ENCODE results near the gene GRID2. TPM values are rescaled to one million over a fixed set of nuclear protein-coding genes. Genes with fewer than 3 reads are reported as not detected.

Gene GRID2
- total RNA-seq, 1 experiment from 2014 or later = not detected

DNA sequence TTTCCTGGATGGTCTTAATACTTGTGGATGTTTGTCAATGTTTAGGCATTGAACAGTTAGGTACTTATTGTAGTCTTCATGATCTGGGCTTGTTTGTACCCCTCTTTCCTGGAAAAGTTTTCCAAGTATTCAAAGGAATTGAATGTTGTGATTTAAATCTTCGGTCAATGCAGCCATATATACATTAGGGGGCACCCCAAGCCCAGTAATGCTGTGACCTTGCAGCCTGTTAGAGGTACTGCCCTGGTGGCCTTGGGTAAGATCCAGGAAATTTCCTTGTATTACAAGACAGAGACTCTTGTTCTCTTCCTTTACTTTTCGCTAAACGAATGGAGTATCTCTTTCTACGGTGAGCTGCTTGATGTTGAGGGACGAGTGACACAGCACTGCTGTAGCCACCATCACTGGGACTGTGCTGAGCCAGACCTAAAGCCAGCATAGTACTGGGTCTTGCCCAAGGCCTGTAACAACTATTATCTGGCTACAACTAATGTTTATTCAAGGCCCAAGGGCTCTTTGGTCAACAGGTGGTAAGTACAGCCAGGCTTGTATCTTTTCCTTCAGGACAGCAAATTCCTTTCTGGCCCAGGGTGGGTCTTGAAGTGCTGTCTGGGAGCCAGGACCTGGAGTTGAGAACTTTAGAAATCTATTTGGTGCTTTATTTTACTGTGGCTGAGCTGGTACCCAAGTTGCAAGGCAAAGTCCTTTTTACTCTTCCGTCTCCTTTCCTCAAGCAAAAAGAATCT lies 1406.5 kb downstream of the GRID2 start:
- TF ChIP-seq, protein P1, sequence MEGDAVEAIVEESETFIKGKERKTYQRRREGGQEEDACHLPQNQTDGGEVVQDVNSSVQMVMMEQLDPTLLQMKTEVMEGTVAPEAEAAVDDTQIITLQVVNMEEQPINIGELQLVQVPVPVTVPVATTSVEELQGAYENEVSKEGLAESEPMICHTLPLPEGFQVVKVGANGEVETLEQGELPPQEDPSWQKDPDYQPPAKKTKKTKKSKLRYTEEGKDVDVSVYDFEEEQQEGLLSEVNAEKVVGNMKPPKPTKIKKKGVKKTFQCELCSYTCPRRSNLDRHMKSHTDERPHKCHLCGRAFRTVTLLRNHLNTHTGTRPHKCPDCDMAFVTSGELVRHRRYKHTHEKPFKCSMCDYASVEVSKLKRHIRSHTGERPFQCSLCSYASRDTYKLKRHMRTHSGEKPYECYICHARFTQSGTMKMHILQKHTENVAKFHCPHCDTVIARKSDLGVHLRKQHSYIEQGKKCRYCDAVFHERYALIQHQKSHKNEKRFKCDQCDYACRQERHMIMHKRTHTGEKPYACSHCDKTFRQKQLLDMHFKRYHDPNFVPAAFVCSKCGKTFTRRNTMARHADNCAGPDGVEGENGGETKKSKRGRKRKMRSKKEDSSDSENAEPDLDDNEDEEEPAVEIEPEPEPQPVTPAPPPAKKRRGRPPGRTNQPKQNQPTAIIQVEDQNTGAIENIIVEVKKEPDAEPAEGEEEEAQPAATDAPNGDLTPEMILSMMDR (IDR thresholded peaks at IDR 0.05; ENCODE audit: insufficient read depth in 1 of 2, low read depth in 1 of 2, low read length in 1 of 2, severe bottlenecking in 1 of 2, unreplicated experiment in 1 of 2) = peak; percentile 16 to 46
- no peaks in the 10 kb centered on the region for H3K4me1 ChIP-seq
- H3K9me3 ChIP-seq = no peaks in the 10 kb centered on the region
- Mint-ChIP-seq H3K4me1 (ENCODE audit: low read depth, unreplicated experiment) (no peaks in the 10 kb centered on the region), H3K4me3 (ENCODE audit: unreplicated experiment) (no peak overlapping the region), H3K27ac (ENCODE audit: unreplicated experiment) (no peak overlapping the region), H3K36me3 (ENCODE audit: insufficient read depth, unreplicated experiment) (no peaks in the 10 kb centered on the region), H3K9me3 (ENCODE audit: unreplicated experiment) (no peaks in the 10 kb centered on the region), H3K27me3 (ENCODE audit: insufficient read depth, unreplicated experiment) (peaks cover 7% of the 10 kb centered on the region)
- intact Hi-C loops (cut with micrococcal nuclease; ENCODE audit: unreplicated experiment) = loop anchor here (1.0 kb wide), 2 partner anchors 54 to 78 kb away; no protein-coding TSS in a partner anchor
- ChIA-PET POLR2A (no interaction called here), CTCF (no interaction called here)
- no peaks in the 10 kb centered on the region for H3K27me3 ChIP-seq (replicated peaks; ENCODE audit: control insufficient read depth, insufficient read depth, low read length)
- DNase-seq = peak; percentile 32 to 41
- H3K4me3 ChIP-seq (ENCODE audit: low read depth, low read length) = no peak overlapping the region
- H3K36me3 ChIP-seq (ENCODE audit: control insufficient read depth, insufficient read depth, low read length) = no peaks in the 10 kb centered on the region
- no TSS peak for BruUV-seq (replicated peaks)

DNA sequence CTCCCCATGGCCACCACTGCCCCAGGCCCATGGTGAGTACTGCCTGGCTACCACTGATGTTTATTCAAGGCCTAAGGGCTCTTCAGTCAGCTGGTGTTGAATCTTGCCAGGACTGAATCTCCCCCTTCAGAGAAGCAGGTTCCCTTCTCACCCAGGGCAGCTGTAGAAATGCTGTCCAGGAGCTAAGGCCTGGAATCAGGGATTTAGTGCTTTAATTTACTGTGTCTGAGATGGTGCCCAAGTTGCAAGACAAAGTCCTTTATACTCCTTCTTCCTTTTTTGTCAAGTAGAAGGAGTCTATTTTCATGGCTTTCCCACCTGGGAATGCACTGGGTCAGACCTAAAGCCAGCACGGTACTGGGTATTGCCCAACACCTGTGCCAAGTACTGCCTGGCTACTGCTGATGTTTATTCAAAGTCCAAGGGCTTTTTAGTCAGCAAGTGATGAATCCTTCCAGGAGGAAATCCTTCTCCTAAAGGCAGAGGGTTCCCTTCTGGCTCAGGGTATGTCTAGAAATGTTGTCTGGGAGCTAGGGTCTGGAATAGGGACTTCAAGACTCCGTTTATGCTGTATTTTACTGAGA lies 1407.2 kb downstream of the GRID2 start:
- ChIA-PET POLR2A (no interaction called here), CTCF (no interaction called here)
- Mint-ChIP-seq H3K4me3 (ENCODE audit: unreplicated experiment) (no peak overlapping the region), H3K9me3 (ENCODE audit: unreplicated experiment) (no peaks in the 10 kb centered on the region), H3K27ac (ENCODE audit: unreplicated experiment) (no peak overlapping the region), H3K4me1 (ENCODE audit: low read depth, unreplicated experiment) (no peaks in the 10 kb centered on the region), H3K27me3 (ENCODE audit: insufficient read depth, unreplicated experiment) (peaks cover 7% of the 10 kb centered on the region), H3K36me3 (ENCODE audit: insufficient read depth, unreplicated experiment) (no peaks in the 10 kb centered on the region)
- intact Hi-C loops (cut with micrococcal nuclease; ENCODE audit: unreplicated experiment) = loop anchor here (1.0 kb wide), 2 partner anchors 53 to 77 kb away; no protein-coding TSS in a partner anchor
- no peak for DNase-seq
- Histone ChIP-seq H3K4me3 (ENCODE audit: low read depth, low read length) (no peak overlapping the region), H3K4me1 (no peaks in the 10 kb centered on the region), H3K27me3 (replicated peaks; ENCODE audit: control insufficient read depth, insufficient read depth, low read length) (no peaks in the 10 kb centered on the region), H3K36me3 (ENCODE audit: control insufficient read depth, insufficient read depth, low read length) (no peaks in the 10 kb centered on the region), H3K9me3 (no peaks in the 10 kb centered on the region)
- BruUV-seq (replicated peaks) = no TSS peak
- TF ChIP-seq, protein P1 (IDR thresholded peaks at IDR 0.05; ENCODE audit: insufficient read depth in 1 of 2, low read depth in 1 of 2, low read length in 1 of 2, severe bottlenecking in 1 of 2, unreplicated experiment in 1 of 2) = no peak

DNA sequence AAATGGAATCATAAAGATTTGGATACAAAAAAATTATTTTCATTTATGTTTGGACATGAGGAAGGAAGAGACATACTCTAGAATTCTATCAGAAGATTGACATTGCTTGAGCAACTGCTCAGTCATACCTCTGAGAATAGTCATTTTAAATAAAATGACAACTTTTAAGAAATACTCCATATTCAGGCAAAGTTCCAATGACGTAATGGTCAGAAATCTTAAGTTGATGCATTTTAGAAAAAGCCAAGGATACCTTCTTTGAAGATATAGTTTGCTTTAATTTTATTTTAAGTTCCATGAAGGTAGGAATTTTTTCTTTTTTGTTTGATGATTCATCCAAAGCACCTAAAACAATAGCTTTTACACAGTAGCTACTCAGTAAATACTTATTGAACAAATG lies 1414.5 kb downstream of the GRID2 start:
- Mint-ChIP-seq H3K9me3 (ENCODE audit: unreplicated experiment) (no peaks in the 10 kb centered on the region), H3K27me3 (ENCODE audit: insufficient read depth, unreplicated experiment) (no peaks in the 10 kb centered on the region)
- no TSS peak for BruUV-seq (replicated peaks)

More for the DNA sequence above, 1414.5 kb downstream of the GRID2 start:
- H3K4me3 Mint-ChIP-seq (ENCODE audit: unreplicated experiment) = no peak overlapping the region
- intact Hi-C loops (cut with micrococcal nuclease; ENCODE audit: unreplicated experiment) = no loop called here
- TF ChIP-seq, protein P1 (IDR thresholded peaks at IDR 0.05; ENCODE audit: insufficient read depth in 1 of 2, low read depth in 1 of 2, low read length in 1 of 2, severe bottlenecking in 1 of 2, unreplicated experiment in 1 of 2) = no peak
- H3K9me3 ChIP-seq = no peaks in the 10 kb centered on the region
- H3K4me3 ChIP-seq (ENCODE audit: low read depth, low read length) = no peak overlapping the region
- no peaks in the 10 kb centered on the region for H3K36me3 ChIP-seq (ENCODE audit: control insufficient read depth, insufficient read depth, low read length)
- ChIA-PET POLR2A (no interaction called here), CTCF (no interaction called here)
- no peaks in the 10 kb centered on the region for H3K27me3 ChIP-seq (replicated peaks; ENCODE audit: control insufficient read depth, insufficient read depth, low read length)
- no peak for DNase-seq
- H3K36me3 Mint-ChIP-seq (ENCODE audit: insufficient read depth, unreplicated experiment) = no peaks in the 10 kb centered on the region
- H3K4me1 Mint-ChIP-seq (ENCODE audit: low read depth, unreplicated experiment) = no peaks in the 10 kb centered on the region
- no peak overlapping the region for H3K27ac Mint-ChIP-seq (ENCODE audit: unreplicated experiment)
- H3K4me1 ChIP-seq = no peaks in the 10 kb centered on the region
